GM18502 (cell line): ENCODE results near the gene SMIM35.
"Not testable (repeated sequence)": the region's sequence is repeated elsewhere in the genome, so short reads cannot be mapped to it uniquely, and the experiment has no call there.

Source experiments
- ATAC-seq: cut with Tn5 transposase; IDR thresholded peaks from one replicate; pipeline ENCODE4 v1.9.1; 2021; ENCODE audit warnings: mild to moderate bottlenecking; ENCODE audit not compliant: unreplicated experiment, poor library complexity

SMIM35 gene

GRCh38 chr11:117992620-117993019, 94.1 kb downstream of the SMIM35 start:
- no peak for ATAC-seq

DNA sequence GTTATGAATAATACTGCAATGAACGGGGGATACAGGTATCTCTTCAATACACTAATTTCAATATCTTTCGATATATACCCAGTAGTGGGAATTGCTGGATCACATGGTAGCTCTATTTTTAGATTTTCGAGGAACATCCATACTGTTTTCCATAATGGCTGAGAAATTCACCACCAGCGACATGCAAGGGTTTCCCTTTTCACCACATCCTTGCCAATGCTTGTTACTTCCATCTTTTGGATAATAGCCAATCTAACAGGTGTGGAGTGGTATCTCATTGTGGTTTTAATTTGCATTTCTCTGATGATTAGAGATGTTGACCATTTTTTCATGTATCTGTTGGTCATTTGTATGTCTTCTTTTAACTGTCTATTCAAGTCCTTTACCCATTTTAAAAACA, 94.6 kb downstream of the SMIM35 start:
- no peak for ATAC-seq

DNA sequence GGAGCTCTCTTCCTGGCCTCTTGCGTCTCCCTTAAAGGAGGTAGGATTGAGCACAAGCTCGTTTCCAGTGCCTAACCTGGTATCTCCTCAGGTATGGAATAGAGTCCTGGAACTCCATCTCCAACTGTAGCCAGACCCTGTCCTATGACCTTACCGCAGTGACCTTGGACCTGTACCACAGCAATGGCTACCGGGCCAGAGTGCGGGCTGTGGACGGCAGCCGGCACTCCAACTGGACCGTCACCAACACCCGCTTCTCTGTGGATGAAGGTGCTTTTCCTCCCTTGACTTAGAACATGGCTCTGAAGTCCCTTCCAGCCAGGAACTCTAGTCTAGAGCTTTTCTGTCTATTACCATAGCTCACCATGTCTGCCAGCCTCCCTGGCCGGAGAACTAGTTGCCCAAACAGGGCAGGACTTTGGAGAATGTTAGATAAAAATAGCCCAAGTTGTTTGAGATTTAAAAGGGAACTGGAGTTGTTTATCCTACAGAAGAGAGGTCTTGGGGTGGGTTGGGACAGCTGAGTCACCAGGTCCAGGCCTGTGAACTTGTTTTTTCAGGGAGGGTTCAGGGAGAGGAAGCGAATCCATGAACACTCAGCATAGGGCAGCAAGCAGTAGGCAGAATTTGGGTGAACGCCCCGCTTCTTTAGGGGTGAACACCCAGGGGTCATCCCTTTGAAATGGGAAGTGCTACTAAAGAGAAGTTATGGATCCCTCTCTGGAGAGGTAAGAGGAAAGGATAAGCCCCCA, 97.2 kb downstream of the SMIM35 start:
- ATAC-seq, result no peak

GRCh38 chr11:117986981-117987574, 99.7 kb downstream of the SMIM35 start:
- ATAC-seq, result peak; percentile 47

GRCh38 chr11:117985953-117986887, 100.5 kb downstream of the SMIM35 start, which contains the start of gene IL10RA:
Gene IL10RA, plus strand, starts transcription at chr11:117986394. Its CDS starts 74 bp downstream, at chr11:117986468.
- ATAC-seq, result peak; percentile 86

- ATAC-seq, result no peak
Observed at GRCh38 chr11:117984476-117984875, 102.3 kb downstream of the SMIM35 start.

- ATAC-seq, result no peak
Observed at GRCh38 chr11:117983163-117983475, 103.6 kb downstream of the SMIM35 start.

DNA sequence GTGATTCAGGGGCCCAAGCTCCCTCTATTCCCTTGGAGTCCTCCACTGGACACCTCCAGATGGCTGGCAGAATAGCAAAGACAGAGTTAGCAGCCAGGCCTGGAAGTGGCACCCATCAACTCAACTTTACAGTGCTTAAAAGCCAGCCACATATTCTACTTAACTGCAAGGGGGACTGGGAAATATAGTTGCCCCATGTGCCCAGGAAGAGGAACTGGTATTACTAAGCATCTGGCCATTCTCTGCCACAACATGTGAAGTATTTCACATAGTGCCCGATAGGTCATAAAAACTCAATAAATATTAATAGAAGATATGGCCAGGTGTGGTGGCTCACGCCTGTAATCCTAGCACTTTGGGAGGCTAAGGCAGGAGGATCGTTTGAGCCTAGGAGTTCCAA, 106.0 kb downstream of the SMIM35 start:
- ATAC-seq, result no peak

- peak; percentile 18 for ATAC-seq
Observed at GRCh38 chr11:117980280-117980679, 106.5 kb downstream of the SMIM35 start.

- ATAC-seq, result peak; percentile 59
Observed at GRCh38 chr11:117979481-117980211, 107.1 kb downstream of the SMIM35 start.

DNA sequence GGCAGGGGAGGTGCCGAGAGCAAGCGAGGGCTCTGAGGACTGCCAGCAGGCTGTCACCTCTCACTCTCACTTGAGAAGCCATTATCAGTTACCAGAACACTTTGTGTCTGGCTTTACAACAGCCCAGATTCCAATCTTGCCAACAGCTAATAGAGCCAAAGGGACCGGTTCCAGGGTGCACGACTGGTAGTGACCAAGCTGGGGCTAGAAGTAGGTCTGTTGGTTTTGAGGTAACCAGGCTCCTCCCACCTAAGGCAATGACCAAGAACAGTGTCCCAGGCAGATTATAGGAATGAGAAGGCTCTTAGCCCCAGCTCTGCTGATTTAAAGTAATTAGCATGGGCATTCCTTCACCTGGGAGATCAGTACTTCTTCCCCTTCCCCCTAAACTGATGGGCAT, 107.8 kb downstream of the SMIM35 start:
- ATAC-seq, result no peak

DNA sequence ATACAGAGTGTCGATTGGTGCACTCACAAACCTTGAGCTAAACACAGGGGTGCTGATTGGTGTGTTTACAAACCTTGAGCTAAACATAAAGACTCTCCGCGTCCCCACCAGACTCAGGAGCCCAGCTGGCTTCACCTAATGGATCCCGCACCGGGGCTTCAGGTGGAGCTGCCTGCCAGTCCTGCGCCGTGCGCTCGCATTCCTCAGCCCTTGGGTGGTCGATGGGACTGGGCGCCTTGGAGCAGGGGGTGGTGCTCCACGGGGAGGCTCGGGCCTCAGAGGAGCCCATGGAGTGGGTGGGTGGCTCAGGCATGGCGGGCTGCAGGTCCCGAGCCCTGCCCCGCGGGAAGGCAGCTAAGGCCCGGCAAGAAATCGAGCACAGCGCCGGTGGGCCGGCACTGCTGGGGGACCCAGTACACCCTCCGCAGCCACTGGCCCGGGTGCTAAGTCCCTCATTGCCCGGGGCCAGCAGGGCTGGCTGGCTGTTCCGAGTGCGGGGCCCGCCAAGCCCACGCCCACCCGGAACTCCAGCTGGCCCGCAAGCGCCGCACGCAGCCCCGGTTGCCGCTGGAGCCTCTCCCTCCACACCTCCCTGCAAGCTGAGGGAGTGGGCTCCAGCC, 108.4 kb downstream of the SMIM35 start:
- ATAC-seq, result not testable (repeated sequence)

- not testable (repeated sequence) for ATAC-seq
Observed at GRCh38 chr11:117977612-117978264, 109.0 kb downstream of the SMIM35 start.

GRCh38 chr11:117977029-117977428, 109.7 kb downstream of the SMIM35 start:
- ATAC-seq, result no peak

DNA sequence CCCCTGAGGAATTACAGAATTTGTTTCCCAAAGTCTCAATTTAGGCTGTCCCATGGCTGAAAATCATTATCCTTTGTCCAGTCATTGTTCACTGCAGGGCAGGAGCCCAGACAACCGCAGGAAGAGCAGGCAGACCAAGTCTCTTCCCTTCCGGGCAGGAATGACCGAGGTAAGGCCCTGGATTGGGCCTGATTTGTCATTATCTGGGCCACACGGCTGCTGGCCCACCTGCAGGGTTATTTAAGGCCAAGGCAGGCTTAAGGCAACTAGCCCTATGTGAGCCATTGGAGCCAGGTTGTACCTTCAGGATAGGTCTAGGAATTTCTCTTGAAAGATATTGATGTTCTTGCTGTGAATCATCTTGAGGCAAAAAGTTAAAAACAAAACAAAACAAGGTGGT, 110.3 kb downstream of the SMIM35 start:
- ATAC-seq, result no peak

DNA sequence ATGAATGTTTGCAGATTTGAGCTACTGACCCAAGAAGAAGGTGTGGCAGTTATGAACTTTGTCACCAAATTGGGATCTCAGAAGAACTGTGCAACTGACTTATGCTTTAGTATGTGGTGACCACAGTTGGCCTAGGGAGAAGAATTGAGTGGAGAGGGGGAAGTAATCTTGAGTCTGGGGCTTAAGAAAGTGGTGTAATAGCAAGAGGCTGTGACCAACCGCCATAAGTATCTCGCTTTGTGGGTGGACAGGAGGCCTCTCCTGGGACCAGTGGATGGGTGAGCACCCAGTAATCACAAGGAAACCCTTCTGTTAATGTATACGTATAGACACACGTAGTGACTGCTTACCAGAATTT, 113.3 kb downstream of the SMIM35 start:
- no peak for ATAC-seq

GRCh38 chr11:117972629-117973502, 113.9 kb downstream of the SMIM35 start:
- ATAC-seq, result no peak

DNA sequence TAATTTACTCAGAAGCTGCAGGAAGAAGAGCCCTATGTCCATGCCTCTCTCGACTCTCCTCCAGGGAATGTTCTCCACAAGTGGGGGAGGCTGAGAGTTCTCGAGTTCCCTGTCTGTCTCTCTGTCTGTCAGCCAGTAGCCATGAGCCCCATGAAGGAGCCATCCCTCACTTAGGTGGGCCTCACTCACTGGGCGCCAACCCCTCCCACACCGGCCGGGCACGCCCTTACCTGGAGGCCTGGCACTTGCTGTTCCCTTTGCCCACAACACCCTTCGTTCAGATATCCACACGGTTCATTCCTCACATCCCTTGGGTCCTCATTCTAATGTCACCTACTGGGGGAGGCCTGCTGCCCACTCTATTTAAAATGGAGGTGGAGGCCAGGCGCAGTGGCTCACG, 114.7 kb downstream of the SMIM35 start:
- no peak for ATAC-seq
